Parathyroid adenoma (tissue), 2 donors: ENCODE measurements around the gene OBSCN.

ENCODE experiments used
- H2AFZ ChIP-seq: fragments of 300-600 bp; sonication (generic); one replicate; pipeline ENCODE4 v1.7.0; 2017; ENCODE audit warnings: antibody characterized with exemption, mild to moderate bottlenecking
- H3K27ac ChIP-seq: fragments of 300-600 bp; sonication (generic); one replicate; pipeline ENCODE4 v1.7.0; 2017
- H3K27me3 ChIP-seq: fragments of 300-600 bp; sonication (generic); one replicate; pipeline ENCODE4 v1.7.0; 2017; ENCODE audit warnings: low read length; ENCODE audit not compliant: control insufficient read depth, insufficient read depth
- H3K36me3 ChIP-seq: fragments of 300-600 bp; sonication (generic); one replicate; pipeline ENCODE4 v1.7.0; 2017; ENCODE audit warnings: low read length; ENCODE audit not compliant: control insufficient read depth, insufficient read depth
- H3K4me1 ChIP-seq: fragments of 300-600 bp; sonication (generic); one replicate; pipeline ENCODE4 v1.7.0; 2017; ENCODE audit warnings: control low read depth
- H3K4me2 ChIP-seq: fragments of 300-600 bp; sonication (generic); one replicate; pipeline ENCODE4 v1.7.0; 2017; ENCODE audit warnings: low read length
- H3K4me3 ChIP-seq: fragments of 300-600 bp; sonication (generic); one replicate; pipeline ENCODE4 v1.7.0; 2017; ENCODE audit warnings: low read depth, low read length
- H3K79me2 ChIP-seq: fragments of 300-600 bp; sonication (generic); one replicate; pipeline ENCODE4 v1.7.0; 2017; ENCODE audit warnings: control low read depth
- H3K9ac ChIP-seq: fragments of 300-600 bp; sonication (generic); one replicate; pipeline ENCODE4 v1.7.0; 2017; ENCODE audit warnings: mild to moderate bottlenecking
- H3K9me3 ChIP-seq: fragments of 300-600 bp; sonication (generic); one replicate; pipeline ENCODE4 v1.7.0; 2017; ENCODE audit warnings: low read length; ENCODE audit not compliant: control insufficient read depth
- TF ChIP-seq, protein P1 (sequence below): fragments of 300-600 bp; sonication (generic); IDR thresholded peaks from one replicate; pipeline ENCODE4 v1.7.0; 2017; ENCODE audit warnings: antibody characterized with exemption, mild to moderate bottlenecking
- donor health status: primary hyperparathyroidism.

Gene OBSCN

DNA sequence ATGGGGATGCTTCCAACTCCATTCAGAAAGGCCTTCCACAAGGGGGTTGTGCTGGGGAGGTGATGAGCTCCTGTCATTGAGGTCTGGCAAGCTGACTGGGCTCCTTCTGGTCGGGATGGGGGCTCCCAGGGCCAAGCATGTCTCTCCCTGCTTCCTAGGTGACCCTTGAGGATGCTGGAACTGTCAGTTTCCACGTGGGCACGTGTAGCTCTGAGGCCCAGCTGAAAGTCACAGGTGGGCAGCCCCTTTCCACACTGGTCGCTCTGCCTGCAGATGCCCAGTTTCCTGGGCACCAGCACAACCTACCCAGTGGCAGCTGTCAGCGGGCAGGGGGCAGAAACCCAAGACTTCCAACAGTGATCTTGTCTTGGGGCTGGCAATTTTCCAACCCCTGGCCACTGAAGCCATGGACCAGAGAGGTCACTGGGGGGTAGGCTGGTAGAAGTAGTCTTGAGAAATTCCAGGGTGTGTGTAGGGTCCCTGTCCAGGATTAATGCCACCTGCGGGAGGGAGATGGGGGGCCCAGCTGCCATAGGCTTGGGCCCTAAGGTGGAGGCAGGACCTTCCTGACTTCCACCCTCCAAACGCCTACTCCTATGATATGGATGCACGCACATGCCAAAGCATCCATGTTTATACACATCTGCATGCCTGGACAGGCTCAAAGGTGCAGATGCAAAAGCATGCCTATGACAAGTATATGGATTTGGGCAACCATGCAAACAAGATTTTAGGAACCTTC is 101.7 kb downstream of the OBSCN start:
- H3K27me3 ChIP-seq: no peaks in the 10 kb centered on the region
- TF ChIP-seq, protein P1, sequence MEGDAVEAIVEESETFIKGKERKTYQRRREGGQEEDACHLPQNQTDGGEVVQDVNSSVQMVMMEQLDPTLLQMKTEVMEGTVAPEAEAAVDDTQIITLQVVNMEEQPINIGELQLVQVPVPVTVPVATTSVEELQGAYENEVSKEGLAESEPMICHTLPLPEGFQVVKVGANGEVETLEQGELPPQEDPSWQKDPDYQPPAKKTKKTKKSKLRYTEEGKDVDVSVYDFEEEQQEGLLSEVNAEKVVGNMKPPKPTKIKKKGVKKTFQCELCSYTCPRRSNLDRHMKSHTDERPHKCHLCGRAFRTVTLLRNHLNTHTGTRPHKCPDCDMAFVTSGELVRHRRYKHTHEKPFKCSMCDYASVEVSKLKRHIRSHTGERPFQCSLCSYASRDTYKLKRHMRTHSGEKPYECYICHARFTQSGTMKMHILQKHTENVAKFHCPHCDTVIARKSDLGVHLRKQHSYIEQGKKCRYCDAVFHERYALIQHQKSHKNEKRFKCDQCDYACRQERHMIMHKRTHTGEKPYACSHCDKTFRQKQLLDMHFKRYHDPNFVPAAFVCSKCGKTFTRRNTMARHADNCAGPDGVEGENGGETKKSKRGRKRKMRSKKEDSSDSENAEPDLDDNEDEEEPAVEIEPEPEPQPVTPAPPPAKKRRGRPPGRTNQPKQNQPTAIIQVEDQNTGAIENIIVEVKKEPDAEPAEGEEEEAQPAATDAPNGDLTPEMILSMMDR: no peak
- no peaks in the 10 kb centered on the region for H3K36me3 ChIP-seq
- H3K9ac ChIP-seq: no peak overlapping the region
- H2AFZ ChIP-seq: no peak overlapping the region
- H3K9me3 ChIP-seq: no peaks in the 10 kb centered on the region
- no peaks in the 10 kb centered on the region for H3K79me2 ChIP-seq
- H3K4me1 ChIP-seq: no peaks in the 10 kb centered on the region
- no peak overlapping the region for H3K4me3 ChIP-seq
- no peak overlapping the region for H3K4me2 ChIP-seq
- no peak overlapping the region for H3K27ac ChIP-seq

DNA sequence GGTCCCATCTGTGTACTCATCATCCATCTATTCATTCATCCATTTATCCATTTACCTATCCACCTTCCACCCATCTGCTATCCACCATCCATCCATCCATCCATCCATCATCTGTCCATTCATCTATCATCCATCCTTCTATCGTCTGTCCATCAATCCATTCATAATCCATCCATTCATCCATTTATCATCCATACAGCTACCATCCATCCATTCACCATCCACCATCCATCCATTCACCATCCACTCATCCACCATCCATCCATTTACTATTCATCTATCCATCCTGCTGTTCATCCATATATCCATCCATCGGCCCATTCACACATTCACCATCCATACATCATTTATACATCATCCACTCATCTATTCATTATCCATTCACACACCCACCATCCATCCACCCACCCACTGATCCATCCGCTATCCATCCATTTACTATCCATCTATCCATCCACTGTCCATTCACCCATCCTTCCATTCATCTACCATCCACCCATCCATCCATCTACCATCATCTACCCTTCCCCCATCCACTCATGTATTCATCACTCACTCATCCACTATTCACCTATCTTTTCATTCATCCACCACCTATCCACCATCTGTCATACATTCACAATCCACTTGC is 102.4 kb downstream of the OBSCN start:
- no peaks in the 10 kb centered on the region for H3K36me3 ChIP-seq
- no peaks in the 10 kb centered on the region for H3K27me3 ChIP-seq
- no peak overlapping the region for H2AFZ ChIP-seq
- H3K4me3 ChIP-seq: no peak overlapping the region
- no peak overlapping the region for H3K4me2 ChIP-seq
- H3K79me2 ChIP-seq: no peaks in the 10 kb centered on the region
- H3K4me1 ChIP-seq: no peaks in the 10 kb centered on the region
- no peak overlapping the region for H3K9ac ChIP-seq
- H3K27ac ChIP-seq: no peak overlapping the region
- TF ChIP-seq, protein P1: no peak
- no peaks in the 10 kb centered on the region for H3K9me3 ChIP-seq

DNA sequence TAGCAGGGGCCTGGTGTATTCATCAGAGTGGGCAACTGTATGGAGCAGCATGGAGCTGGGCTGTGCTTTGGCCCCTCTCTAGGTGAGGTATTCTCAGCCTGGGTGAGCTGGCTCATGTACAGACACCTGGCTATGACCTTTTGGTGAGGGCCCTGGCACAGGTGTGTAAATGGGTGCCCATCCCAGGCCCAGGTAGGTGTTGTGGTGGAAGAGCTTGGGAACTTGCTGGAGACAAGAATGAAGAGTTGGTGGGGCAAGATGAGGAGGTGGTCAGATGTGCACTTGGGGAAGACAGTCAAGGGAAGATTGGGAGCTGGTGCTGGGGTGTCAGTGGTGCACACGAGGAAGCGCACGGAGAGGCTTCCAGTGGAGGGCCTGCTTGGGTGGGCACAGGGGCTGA is 103.2 kb downstream of the OBSCN start:
- Histone ChIP-seq H3K36me3 (no peaks in the 10 kb centered on the region), H3K4me2 (no peak overlapping the region), H3K4me3 (no peak overlapping the region), H3K9me3 (no peaks in the 10 kb centered on the region), H3K79me2 (no peaks in the 10 kb centered on the region), H3K27me3 (no peaks in the 10 kb centered on the region), H3K9ac (no peak overlapping the region), H3K27ac (no peak overlapping the region), H3K4me1 (no peaks in the 10 kb centered on the region), H2AFZ (no peak overlapping the region)
- TF ChIP-seq, protein P1: no peak

DNA sequence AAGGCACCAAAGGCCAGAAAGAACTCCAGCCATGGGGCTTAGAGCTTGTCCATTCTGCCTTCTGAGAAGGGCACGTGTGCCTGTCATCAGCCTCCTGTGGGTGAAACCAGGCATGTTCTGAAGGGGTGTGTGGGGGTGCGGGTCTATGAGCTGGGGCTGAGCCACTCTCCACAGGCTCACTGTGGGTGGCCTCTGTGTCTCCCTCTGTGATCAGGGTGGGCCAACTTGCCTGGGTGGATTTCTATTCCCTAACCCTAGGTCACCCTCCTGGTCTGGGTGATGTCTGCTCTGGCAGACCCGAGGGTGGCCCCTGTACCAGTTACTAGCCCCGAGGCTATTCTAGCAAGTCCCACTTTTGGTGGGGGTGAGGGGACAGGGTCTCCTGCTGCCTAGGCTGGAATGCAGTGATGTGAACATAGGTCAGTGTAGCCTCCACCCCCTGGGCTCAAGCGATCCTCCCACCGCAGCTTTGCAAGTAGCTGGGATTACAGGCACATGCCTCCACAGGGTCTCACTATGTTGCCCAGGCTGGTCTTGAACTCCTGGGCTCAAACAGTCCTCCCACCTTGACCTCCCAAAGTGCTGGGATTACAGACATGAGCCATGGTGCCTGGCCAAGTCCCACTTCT is 104.4 kb downstream of the OBSCN start:
- H3K9ac ChIP-seq: no peak overlapping the region
- H3K36me3 ChIP-seq: no peaks in the 10 kb centered on the region
- no peaks in the 10 kb centered on the region for H3K79me2 ChIP-seq
- no peak overlapping the region for H3K4me2 ChIP-seq
- TF ChIP-seq, protein P1: no peak
- no peak overlapping the region for H2AFZ ChIP-seq
- no peaks in the 10 kb centered on the region for H3K9me3 ChIP-seq
- no peak overlapping the region for H3K27ac ChIP-seq
- H3K4me1 ChIP-seq: no peaks in the 10 kb centered on the region
- no peaks in the 10 kb centered on the region for H3K27me3 ChIP-seq
- H3K4me3 ChIP-seq: no peak overlapping the region
